SK-N-SH treated with all-trans-retinoic acid at 6 μM for 48 hours (cell line): ENCODE results near the gene MREG.

Experiments
- ATAC-seq: fragments of 200-7000 bp; cut with Tn5 transposase; 3 replicates; pipeline ENCODE4 v1.9.1; 2020; ENCODE audit warnings: mild to moderate bottlenecking, moderate library complexity
- ARNTL ChIP-seq: fragments of 450-650 bp; formaldehyde crosslinking; IDR thresholded peaks from 2 replicates; pipeline ENCODE4 v1.5.0; 2020; ENCODE audit warnings: low read depth, mild to moderate bottlenecking, moderate library complexity, borderline replicate concordance
- BACH2 ChIP-seq: fragments of 250-450 bp; sonication (Bioruptor Pico); IDR thresholded peaks from 2 replicates; pipeline ENCODE4 v1.9.0; 2021; ENCODE audit warnings: mild to moderate bottlenecking, borderline replicate concordance
- CSDC2 ChIP-seq: fragments of 250-450 bp; sonication (Bioruptor Pico); IDR thresholded peaks from 2 replicates; pipeline ENCODE4 v1.5.0; 2020; ENCODE audit warnings: mild to moderate bottlenecking, moderate library complexity
- ESRRG ChIP-seq: fragments of 250-450 bp; sonication (Bioruptor Pico); IDR thresholded peaks from 2 replicates; pipeline ENCODE4 v1.6.1; 2021; ENCODE audit warnings: mild to moderate bottlenecking
- GLIS3 ChIP-seq: fragments of 250-450 bp; sonication (Bioruptor Pico); IDR thresholded peaks from 2 replicates; pipeline ENCODE4 v1.5.0; 2020; ENCODE audit warnings: mild to moderate bottlenecking, moderate library complexity
- ISL1 ChIP-seq: fragments of 250-450 bp; sonication (Bioruptor Pico); IDR thresholded peaks from 2 replicates; pipeline ENCODE4 v2.1.2; 2022; ENCODE audit warnings: mild to moderate bottlenecking, moderate library complexity
- OSR1 ChIP-seq: fragments of 250-450 bp; sonication (Bioruptor Pico); IDR thresholded peaks from 2 replicates; pipeline ENCODE4 v1.8.0; 2022; ENCODE audit warnings: moderate library complexity, mild to moderate bottlenecking, inconsistent platforms
- PPARA ChIP-seq: fragments of 250-450 bp; sonication (Bioruptor Pico); IDR thresholded peaks from 2 replicates; pipeline ENCODE4 v1.5.0; 2020; ENCODE audit warnings: mild to moderate bottlenecking, borderline replicate concordance
- RARB ChIP-seq: fragments of 250-450 bp; sonication (Bioruptor Pico); IDR thresholded peaks from 2 replicates; pipeline ENCODE4 v1.8.0; 2021; ENCODE audit warnings: mild to moderate bottlenecking, moderate library complexity
- SNAI2 ChIP-seq: fragments of 250-450 bp; sonication (Bioruptor Pico); IDR thresholded peaks from 2 replicates; pipeline ENCODE4 v1.5.0; 2020; ENCODE audit warnings: mild to moderate bottlenecking, moderate library complexity
- TOX ChIP-seq: fragments of 250-450 bp; sonication (Bioruptor Pico); IDR thresholded peaks from 2 replicates; pipeline ENCODE4 v1.8.0; 2021; ENCODE audit warnings: mild to moderate bottlenecking, moderate library complexity, borderline replicate concordance
- ZC3H10 ChIP-seq: fragments of 250-450 bp; sonication (Bioruptor Pico); IDR thresholded peaks from 2 replicates; pipeline ENCODE4 v1.5.1; 2021; ENCODE audit warnings: mild to moderate bottlenecking, moderate library complexity
- ZFP3 ChIP-seq: fragments of 250-450 bp; sonication (Bioruptor Pico); IDR thresholded peaks from 2 replicates; pipeline ENCODE4 v1.5.0; 2020; ENCODE audit warnings: mild to moderate bottlenecking, moderate library complexity
- ZFP30 ChIP-seq: fragments of 450-650 bp; formaldehyde crosslinking; IDR thresholded peaks from 2 replicates; pipeline ENCODE4 v1.5.0; 2022; ENCODE audit warnings: mild to moderate bottlenecking, moderate library complexity
- ZNF565 ChIP-seq: fragments of 450-650 bp; formaldehyde crosslinking; conservative IDR thresholded peaks from 2 replicates; pipeline ENCODE4 v1.5.0; 2020; ENCODE audit warnings: low read depth, mild to moderate bottlenecking, moderate library complexity
- ZNF70 ChIP-seq: fragments of 450-650 bp; formaldehyde crosslinking; IDR thresholded peaks from 2 replicates; pipeline ENCODE4 v1.5.0; 2020; ENCODE audit warnings: mild to moderate bottlenecking, moderate library complexity
- ZNF8 ChIP-seq: fragments of 450-650 bp; formaldehyde crosslinking; IDR thresholded peaks from 2 replicates; pipeline ENCODE4 v1.5.0; 2020; ENCODE audit warnings: mild to moderate bottlenecking, moderate library complexity
- TF ChIP-seq, protein P1 (sequence below): fragments of 250-450 bp; sonication (Bioruptor Pico); IDR thresholded peaks from 2 replicates; pipeline ENCODE4 v1.5.1; 2020; ENCODE audit warnings: low read depth, mild to moderate bottlenecking, moderate library complexity
- TF ChIP-seq, protein P2 (sequence below): fragments of 250-450 bp; sonication (Bioruptor Pico); IDR thresholded peaks from 2 replicates; pipeline ENCODE4 v1.5.0; 2020; ENCODE audit warnings: mild to moderate bottlenecking, moderate library complexity
- TF ChIP-seq, protein P3 (sequence below): fragments of 250-450 bp; sonication (Bioruptor Pico); IDR thresholded peaks from 2 replicates; pipeline ENCODE4 v1.8.0; 2020; ENCODE audit warnings: mild to moderate bottlenecking, moderate library complexity, borderline replicate concordance
- TF ChIP-seq, protein P4 (sequence below): fragments of 250-450 bp; sonication (Bioruptor Pico); IDR thresholded peaks from 2 replicates; pipeline ENCODE4 v1.8.0; 2021; ENCODE audit warnings: low read depth, mild to moderate bottlenecking, moderate library complexity, borderline replicate concordance

MREG gene

DNA sequence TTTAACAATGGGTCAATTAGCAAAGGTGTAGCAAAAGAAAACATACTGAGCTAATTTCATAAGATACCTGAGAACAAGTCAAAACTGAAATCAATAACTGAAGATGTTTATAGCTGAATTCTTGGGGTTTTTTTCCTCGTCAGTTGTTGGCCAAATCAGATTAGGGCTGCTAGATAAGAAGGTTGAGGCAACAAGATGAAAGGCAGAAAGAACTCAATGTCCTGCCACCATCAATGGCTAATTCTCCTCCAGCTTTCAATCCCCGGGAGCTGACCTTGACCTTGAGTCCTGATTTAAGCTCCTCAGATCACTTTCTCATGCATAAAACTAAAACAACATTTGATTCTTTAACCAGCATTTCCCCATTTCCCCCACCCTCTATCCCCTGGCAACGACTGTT is 61.8 kb downstream of the MREG start:
- no peak for ATAC-seq
- TF ChIP-seq RARB (CRISPR knock-in tag) (no peak), ZFP3 (CRISPR knock-in tag) (no peak), PPARA (CRISPR knock-in tag) (no peak), ARNTL (CRISPR knock-in tag) (no peak), ZC3H10 (CRISPR knock-in tag) (no peak), BACH2 (CRISPR knock-in tag) (no peak), ZNF70 (no peak), ZNF565 (CRISPR knock-in tag) (no peak), ESRRG (CRISPR knock-in tag) (no peak), ZFP30 (CRISPR knock-in tag) (no peak), ISL1 (CRISPR knock-in tag) (no peak)

DNA sequence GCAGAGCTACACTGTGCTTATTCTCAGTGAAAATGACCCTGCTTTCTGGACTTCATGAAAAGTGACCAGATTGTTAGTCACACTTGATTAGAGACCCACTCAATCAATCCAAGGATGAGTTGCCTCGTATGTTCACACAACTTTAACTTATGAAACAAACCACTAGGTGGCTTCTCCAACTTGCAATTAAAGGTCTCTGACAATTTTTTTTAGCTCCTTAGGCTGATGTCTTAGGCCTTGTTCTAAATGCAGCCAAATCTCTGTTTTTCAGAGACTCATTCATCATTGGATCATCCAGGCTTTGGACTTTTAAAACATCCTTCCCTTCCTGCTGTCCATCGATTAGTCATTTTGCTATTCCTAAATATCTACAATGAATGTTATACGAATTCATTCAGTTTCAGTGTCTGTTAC is 63.4 kb downstream of the MREG start:
- peak; percentile 85 for ATAC-seq
- TF ChIP-seq TOX (CRISPR knock-in tag): no peak
- TF ChIP-seq, protein P1, sequence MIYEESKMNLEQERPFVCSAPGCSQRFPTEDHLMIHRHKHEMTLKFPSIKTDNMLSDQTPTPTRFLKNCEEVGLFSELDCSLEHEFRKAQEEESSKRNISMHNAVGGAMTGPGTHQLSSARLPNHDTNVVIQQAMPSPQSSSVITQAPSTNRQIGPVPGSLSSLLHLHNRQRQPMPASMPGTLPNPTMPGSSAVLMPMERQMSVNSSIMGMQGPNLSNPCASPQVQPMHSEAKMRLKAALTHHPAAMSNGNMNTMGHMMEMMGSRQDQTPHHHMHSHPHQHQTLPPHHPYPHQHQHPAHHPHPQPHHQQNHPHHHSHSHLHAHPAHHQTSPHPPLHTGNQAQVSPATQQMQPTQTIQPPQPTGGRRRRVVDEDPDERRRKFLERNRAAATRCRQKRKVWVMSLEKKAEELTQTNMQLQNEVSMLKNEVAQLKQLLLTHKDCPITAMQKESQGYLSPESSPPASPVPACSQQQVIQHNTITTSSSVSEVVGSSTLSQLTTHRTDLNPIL (CRISPR knock-in tag): no peak
- no peak for TF ChIP-seq ZNF8
- TF ChIP-seq, all 23 proteins: peak for 0

DNA sequence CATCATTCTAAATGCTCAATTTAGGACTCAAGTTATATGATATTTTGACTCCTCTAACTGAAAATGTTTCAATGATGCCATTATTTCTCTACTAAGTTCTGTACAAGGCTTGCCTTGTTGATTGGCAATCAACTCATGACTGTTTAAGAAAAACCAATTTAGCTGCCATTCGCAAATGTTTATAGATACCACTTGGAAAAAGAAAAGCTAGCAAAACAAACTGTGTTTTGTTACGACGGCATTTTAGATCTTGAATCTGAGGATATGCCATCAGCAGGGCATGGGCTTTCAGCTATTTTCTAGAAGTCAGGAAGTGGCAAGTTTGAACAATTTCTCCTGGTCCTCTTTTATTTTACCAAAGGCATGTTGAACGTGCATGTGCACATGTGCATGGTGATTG is 65.3 kb downstream of the MREG start:
- ATAC-seq: no peak
- no peak for TF ChIP-seq ESRRG (CRISPR knock-in tag)
- no peak for TF ChIP-seq RARB (CRISPR knock-in tag)
- TF ChIP-seq, protein P2, sequence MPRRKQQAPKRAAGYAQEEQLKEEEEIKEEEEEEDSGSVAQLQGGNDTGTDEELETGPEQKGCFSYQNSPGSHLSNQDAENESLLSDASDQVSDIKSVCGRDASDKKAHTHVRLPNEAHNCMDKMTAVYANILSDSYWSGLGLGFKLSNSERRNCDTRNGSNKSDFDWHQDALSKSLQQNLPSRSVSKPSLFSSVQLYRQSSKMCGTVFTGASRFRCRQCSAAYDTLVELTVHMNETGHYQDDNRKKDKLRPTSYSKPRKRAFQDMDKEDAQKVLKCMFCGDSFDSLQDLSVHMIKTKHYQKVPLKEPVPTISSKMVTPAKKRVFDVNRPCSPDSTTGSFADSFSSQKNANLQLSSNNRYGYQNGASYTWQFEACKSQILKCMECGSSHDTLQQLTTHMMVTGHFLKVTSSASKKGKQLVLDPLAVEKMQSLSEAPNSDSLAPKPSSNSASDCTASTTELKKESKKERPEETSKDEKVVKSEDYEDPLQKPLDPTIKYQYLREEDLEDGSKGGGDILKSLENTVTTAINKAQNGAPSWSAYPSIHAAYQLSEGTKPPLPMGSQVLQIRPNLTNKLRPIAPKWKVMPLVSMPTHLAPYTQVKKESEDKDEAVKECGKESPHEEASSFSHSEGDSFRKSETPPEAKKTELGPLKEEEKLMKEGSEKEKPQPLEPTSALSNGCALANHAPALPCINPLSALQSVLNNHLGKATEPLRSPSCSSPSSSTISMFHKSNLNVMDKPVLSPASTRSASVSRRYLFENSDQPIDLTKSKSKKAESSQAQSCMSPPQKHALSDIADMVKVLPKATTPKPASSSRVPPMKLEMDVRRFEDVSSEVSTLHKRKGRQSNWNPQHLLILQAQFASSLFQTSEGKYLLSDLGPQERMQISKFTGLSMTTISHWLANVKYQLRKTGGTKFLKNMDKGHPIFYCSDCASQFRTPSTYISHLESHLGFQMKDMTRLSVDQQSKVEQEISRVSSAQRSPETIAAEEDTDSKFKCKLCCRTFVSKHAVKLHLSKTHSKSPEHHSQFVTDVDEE: no peak
- TF ChIP-seq, protein P3, sequence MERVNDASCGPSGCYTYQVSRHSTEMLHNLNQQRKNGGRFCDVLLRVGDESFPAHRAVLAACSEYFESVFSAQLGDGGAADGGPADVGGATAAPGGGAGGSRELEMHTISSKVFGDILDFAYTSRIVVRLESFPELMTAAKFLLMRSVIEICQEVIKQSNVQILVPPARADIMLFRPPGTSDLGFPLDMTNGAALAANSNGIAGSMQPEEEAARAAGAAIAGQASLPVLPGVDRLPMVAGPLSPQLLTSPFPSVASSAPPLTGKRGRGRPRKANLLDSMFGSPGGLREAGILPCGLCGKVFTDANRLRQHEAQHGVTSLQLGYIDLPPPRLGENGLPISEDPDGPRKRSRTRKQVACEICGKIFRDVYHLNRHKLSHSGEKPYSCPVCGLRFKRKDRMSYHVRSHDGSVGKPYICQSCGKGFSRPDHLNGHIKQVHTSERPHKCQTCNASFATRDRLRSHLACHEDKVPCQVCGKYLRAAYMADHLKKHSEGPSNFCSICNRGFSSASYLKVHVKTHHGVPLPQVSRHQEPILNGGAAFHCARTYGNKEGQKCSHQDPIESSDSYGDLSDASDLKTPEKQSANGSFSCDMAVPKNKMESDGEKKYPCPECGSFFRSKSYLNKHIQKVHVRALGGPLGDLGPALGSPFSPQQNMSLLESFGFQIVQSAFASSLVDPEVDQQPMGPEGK (CRISPR knock-in tag): no peak
- no peak for TF ChIP-seq TOX (CRISPR knock-in tag)
- TF ChIP-seq GLIS3 (CRISPR knock-in tag): no peak
- TF ChIP-seq, all 23 proteins: peak for 0

DNA sequence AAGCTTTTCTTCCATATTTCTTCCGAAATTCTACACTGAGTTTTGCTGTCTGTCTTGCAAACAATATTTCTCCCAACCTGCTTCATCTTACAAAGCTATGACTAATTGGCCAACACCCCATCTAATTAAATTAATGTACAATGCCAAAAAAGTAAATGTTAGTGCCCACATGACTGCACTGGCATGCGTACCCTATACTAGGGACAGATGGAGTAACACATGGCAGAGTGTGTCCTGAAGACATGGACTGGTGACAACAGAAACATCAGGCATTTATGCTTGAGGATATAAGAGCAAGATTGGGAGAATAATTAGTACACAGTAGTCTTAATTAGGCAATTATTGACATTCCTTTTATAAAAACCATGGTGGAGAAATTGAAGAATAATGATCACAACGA is 66.8 kb downstream of the MREG start:
- ATAC-seq: no peak
- TF ChIP-seq, protein P1 (CRISPR knock-in tag): no peak
- no peak for TF ChIP-seq CSDC2
- no peak for TF ChIP-seq RARB (CRISPR knock-in tag)
- TF ChIP-seq SNAI2: no peak
- TF ChIP-seq ZC3H10 (CRISPR knock-in tag): no peak
- no peak for TF ChIP-seq ZFP30 (CRISPR knock-in tag)
- TF ChIP-seq ZNF8: no peak
- no peak for TF ChIP-seq ZFP3 (CRISPR knock-in tag)
- no peak for TF ChIP-seq OSR1 (CRISPR knock-in tag)
- TF ChIP-seq, protein P4, sequence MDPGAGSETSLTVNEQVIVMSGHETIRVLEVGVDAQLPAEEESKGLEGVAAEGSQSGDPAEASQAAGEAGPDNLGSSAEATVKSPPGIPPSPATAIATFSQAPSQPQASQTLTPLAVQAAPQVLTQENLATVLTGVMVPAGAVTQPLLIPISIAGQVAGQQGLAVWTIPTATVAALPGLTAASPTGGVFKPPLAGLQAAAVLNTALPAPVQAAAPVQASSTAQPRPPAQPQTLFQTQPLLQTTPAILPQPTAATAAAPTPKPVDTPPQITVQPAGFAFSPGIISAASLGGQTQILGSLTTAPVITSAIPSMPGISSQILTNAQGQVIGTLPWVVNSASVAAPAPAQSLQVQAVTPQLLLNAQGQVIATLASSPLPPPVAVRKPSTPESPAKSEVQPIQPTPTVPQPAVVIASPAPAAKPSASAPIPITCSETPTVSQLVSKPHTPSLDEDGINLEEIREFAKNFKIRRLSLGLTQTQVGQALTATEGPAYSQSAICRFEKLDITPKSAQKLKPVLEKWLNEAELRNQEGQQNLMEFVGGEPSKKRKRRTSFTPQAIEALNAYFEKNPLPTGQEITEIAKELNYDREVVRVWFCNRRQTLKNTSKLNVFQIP (CRISPR knock-in tag): no peak
- TF ChIP-seq ISL1 (CRISPR knock-in tag): no peak
